ENCODE data around the gene ANXA11. TPM values are rescaled to one million over a fixed set of nuclear protein-coding genes. Genes with fewer than 3 reads are reported as not detected.

Gene ANXA11
- total RNA-seq, 1 experiment from 2014 or later: 170 TPM

Other genes with a start within 250 kb of the ANXA11 start
- gene TMEM254, start 126.9 kb downstream of the ANXA11 start, total RNA-seq (2014; rRNA removed; shearing (Covaris generic); ENCODE audit: low replicate concordance): 19.8 and 46.2 TPM in 2 replicates
- gene PLAC9, start 72.8 kb downstream of the ANXA11 start, total RNA-seq (2014; rRNA removed; shearing (Covaris generic); ENCODE audit: low replicate concordance): not detected in 2 replicates
- 0.12 TPM in 1 of 2 replicates, not detected in the other for gene MAT1A, start 84.1 kb upstream of the ANXA11 start, total RNA-seq (2014; rRNA removed; shearing (Covaris generic); ENCODE audit: low replicate concordance)
- gene DYDC1, start 151.2 kb upstream of the ANXA11 start, total RNA-seq (2014; rRNA removed; shearing (Covaris generic); ENCODE audit: low replicate concordance): not detected in 2 replicates
- not detected in 2 replicates for gene DYDC2, start 151.2 kb upstream of the ANXA11 start, total RNA-seq (2014; rRNA removed; shearing (Covaris generic); ENCODE audit: low replicate concordance)
- gene PRXL2A, start 203.0 kb upstream of the ANXA11 start, total RNA-seq (2014; rRNA removed; shearing (Covaris generic); ENCODE audit: low replicate concordance): 71.9 and 92.2 TPM in 2 replicates
- gene TSPAN14, start 248.8 kb upstream of the ANXA11 start, total RNA-seq (2014; rRNA removed; shearing (Covaris generic); ENCODE audit: low replicate concordance): 57.1 and 92.5 TPM in 2 replicates

All from Caki2 (cell line).